Measurements from ENCODE around the gene ANKH.

Gene ANKH

GRCh38 chr5:14750712-14751111 lies 120.9 kb downstream of the ANKH start:
- no peaks in the 10 kb centered on the region for H3K9me3 ChIP-seq (ENCODE audit: control insufficient read depth, insufficient read depth, low read length)
- peaks cover 10% of the 10 kb centered on the region for H3K4me1 ChIP-seq (ENCODE audit: insufficient read depth, low read length)
- no peak overlapping the region for H3K9ac ChIP-seq (ENCODE audit: low read depth, low read length)
- H3K36me3 ChIP-seq (ENCODE audit: insufficient read depth, low read length), result no peaks in the 10 kb centered on the region

- Histone ChIP-seq H3K4me1 (ENCODE audit: insufficient read depth, low read length) (peaks cover 10% of the 10 kb centered on the region), H3K9ac (ENCODE audit: low read depth, low read length) (no peak overlapping the region), H3K36me3 (ENCODE audit: insufficient read depth, low read length) (no peaks in the 10 kb centered on the region), H3K9me3 (ENCODE audit: control insufficient read depth, insufficient read depth, low read length) (no peaks in the 10 kb centered on the region)
These were observed 121.9 kb downstream of the ANKH start for GRCh38 chr5:14749579-14750101.

GRCh38 chr5:14748180-14748900 lies 123.2 kb downstream of the ANKH start:
- Histone ChIP-seq H3K4me1 (ENCODE audit: insufficient read depth, low read length) (peaks cover 10% of the 10 kb centered on the region), H3K9ac (ENCODE audit: low read depth, low read length) (no peak overlapping the region), H3K9me3 (ENCODE audit: control insufficient read depth, insufficient read depth, low read length) (no peaks in the 10 kb centered on the region), H3K36me3 (ENCODE audit: insufficient read depth, low read length) (no peaks in the 10 kb centered on the region)

DNA sequence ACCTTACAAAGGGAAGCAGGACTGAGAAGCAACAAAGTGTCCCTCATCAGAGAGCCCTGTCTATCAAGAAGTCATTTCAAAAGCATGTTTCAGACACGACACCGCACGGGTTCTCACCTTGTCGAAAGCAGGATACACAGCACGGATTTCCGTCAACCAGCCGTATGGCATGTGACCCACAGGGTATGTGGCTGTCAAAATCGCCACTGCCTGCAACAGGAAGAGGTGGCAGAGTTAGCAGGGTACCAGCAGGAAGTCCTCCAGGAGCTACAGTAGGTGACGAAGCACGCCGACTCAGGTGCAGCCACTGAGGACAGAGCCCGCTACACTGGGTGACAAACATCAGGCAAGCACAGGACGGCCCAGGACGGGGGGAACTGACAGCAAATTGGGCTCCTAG lies 125.8 kb downstream of the ANKH start:
- Histone ChIP-seq H3K9me3 (ENCODE audit: control insufficient read depth, insufficient read depth, low read length) (no peaks in the 10 kb centered on the region), H3K36me3 (ENCODE audit: insufficient read depth, low read length) (no peaks in the 10 kb centered on the region), H3K4me1 (ENCODE audit: insufficient read depth, low read length) (0 out of 2 replicates have a peak, but pooled peaks cover 10% of the 10 kb centered on the region), H3K9ac (ENCODE audit: low read depth, low read length) (no peak overlapping the region)

- no peaks in the 10 kb centered on the region for H3K36me3 ChIP-seq (ENCODE audit: insufficient read depth, low read length)
- H3K4me1 ChIP-seq (ENCODE audit: insufficient read depth, low read length), result 0 out of 2 replicates have a peak, but pooled peaks cover 10% of the 10 kb centered on the region
- no peak overlapping the region for H3K9ac ChIP-seq (ENCODE audit: low read depth, low read length)
- H3K9me3 ChIP-seq (ENCODE audit: control insufficient read depth, insufficient read depth, low read length), result no peaks in the 10 kb centered on the region
These were observed 126.4 kb downstream of the ANKH start for GRCh38 chr5:14745188-14745563.

DNA sequence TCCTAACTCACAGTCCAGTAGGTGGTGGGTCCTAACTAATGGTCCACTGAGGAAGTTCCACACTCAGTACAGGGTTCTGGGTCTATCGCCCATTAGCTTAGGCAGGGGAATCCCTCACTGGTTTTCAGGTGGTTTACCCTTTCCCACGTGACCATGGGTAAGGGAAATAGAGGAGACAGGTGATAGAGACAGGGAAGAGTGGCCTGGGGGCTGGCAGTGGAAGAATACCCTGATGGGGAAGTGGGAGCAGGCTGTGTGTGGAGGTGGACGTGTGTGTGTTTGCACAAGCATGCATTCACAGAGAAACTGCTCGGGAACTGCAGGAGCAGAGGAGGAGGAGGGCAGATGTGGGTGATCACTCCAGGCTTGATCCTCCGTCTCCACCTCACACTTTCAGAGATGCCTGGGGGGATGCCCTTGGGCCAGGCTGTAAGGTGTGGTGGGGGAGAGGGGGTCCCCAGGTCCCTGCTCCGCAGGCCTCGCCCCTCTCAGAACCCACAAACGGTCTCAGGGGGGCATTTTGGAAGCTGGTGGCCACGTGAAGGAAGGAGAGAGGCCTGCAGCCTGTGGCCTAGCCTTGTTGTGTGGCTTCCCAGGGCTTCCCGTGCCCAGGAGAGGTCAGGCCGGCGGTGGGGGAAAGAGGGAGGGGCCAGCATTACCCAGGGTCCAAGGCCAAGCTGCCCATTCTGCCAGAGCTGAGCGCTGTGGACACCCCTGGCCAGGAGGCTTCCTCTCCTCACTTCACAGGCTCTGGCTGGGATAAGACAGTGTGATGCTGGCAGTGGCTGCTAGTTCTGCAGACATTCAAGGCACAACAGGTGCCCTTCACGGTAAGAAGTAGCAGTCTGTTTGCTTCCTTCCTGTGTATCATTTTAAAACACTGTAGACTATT lies 127.0 kb downstream of the ANKH start:
- H3K4me1 ChIP-seq (ENCODE audit: insufficient read depth, low read length), result 0 out of 2 replicates have a peak, but pooled peaks cover 10% of the 10 kb centered on the region
- no peaks in the 10 kb centered on the region for H3K9me3 ChIP-seq (ENCODE audit: control insufficient read depth, insufficient read depth, low read length)

DNA sequence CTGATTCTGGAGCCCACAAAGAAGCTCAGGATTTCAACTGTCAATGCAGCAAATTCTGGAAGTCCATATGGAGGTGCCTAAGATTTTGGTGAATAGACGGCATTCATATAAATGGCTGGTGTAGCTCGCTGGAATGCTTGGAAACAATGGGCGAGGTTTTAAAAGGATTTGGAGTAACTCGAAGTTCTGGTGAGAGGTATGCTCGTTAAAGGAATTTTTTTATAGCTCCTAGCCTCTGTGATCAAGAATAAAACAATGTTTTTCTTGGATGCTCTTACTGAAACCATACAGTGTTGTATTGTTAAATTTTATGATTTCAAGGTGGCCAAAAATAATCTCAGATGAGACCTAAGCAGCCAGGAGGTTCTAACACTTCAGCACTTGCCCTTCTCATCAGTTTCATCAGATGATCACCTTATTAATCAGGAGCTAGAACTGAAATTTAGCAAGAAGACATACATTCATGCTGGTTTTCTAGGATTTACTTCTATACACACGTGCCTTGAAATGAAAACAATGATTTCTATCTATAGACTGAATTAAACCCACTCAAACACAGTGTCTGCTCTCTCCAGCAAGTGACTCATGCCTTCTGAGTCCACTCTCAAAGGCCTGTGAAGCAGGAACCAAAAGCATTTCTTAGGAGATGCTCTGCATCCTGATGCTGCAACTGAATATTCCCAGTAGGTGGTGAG lies 127.8 kb downstream of the ANKH start:
- H3K4me1 ChIP-seq (ENCODE audit: insufficient read depth, low read length), result 0 out of 2 replicates have a peak, but pooled peaks cover 10% of the 10 kb centered on the region
- H3K36me3 ChIP-seq (ENCODE audit: insufficient read depth, low read length), result no peaks in the 10 kb centered on the region
- no peak overlapping the region for H3K9ac ChIP-seq (ENCODE audit: low read depth, low read length)
- no peaks in the 10 kb centered on the region for H3K9me3 ChIP-seq (ENCODE audit: control insufficient read depth, insufficient read depth, low read length)

More for the DNA sequence above, 127.0 kb downstream of the ANKH start:
- Histone ChIP-seq H3K36me3 (ENCODE audit: insufficient read depth, low read length) (no peaks in the 10 kb centered on the region), H3K9ac (ENCODE audit: low read depth, low read length) (no peak overlapping the region)

- Histone ChIP-seq H3K9me3 (ENCODE audit: control insufficient read depth, insufficient read depth, low read length) (no peaks in the 10 kb centered on the region), H3K4me1 (ENCODE audit: insufficient read depth, low read length) (0 out of 2 replicates have a peak, but pooled peaks cover 10% of the 10 kb centered on the region), H3K36me3 (ENCODE audit: insufficient read depth, low read length) (no peaks in the 10 kb centered on the region), H3K9ac (ENCODE audit: low read depth, low read length) (no peak overlapping the region)
These were observed 129.1 kb downstream of the ANKH start for GRCh38 chr5:14742498-14742897.

DNA sequence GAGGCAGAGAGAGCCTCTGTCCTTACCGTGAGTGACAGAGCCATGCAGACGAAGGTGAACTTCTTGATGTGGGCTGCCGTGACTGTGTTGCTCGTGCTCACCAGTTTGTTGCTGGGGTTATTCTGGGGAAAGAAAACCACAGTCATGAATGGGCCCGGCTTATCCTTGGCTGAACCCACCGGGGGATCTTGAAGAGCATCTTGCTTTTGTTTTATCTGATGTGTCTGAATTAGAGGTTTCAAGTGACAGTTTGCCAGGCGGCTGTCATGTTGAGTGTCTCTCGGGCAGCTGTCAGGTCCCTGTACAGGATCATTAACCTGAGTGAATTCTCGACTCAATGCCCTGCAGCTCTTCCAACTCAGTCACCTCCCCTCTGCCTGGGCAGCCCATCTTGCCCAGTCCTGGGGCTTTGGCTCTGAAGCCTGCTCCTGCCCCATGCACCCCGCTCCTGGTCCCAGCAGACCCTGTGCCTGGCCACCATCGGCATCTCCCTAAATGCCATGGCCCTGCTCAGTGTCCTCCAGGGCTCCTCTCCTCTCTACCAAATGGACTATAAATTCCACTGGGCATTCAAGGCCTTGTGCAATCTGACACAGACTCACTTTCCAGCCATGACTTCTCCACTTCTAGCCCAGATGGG lies 129.7 kb downstream of the ANKH start:
- no peaks in the 10 kb centered on the region for H3K9me3 ChIP-seq (ENCODE audit: control insufficient read depth, insufficient read depth, low read length)
- H3K4me1 ChIP-seq (ENCODE audit: insufficient read depth, low read length), result 0 out of 2 replicates have a peak, but pooled peaks cover 10% of the 10 kb centered on the region
- H3K36me3 ChIP-seq (ENCODE audit: insufficient read depth, low read length), result no peaks in the 10 kb centered on the region
- H3K9ac ChIP-seq (ENCODE audit: low read depth, low read length), result no peak overlapping the region

DNA sequence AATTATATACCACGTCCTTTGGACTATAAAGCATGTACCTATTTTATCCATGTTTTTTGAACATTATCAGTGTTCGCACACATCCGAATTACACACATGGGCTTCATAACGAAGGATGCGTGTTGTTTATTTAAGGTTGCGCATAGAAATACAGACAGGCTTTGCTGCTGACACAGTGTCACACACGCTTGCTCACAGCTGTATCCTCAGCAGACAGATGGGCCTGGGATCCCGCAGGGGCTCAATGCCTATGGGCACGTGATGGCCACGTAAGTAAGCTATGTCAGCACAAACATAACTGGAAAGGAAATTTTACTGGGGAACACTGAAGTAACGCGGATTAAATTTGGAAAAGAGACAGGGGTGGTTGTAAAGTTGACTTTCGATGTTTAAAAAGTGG lies 130.4 kb downstream of the ANKH start:
- H3K9ac ChIP-seq (ENCODE audit: low read depth, low read length), result no peak overlapping the region
- 0 out of 2 replicates have a peak, but pooled peaks cover 10% of the 10 kb centered on the region for H3K4me1 ChIP-seq (ENCODE audit: insufficient read depth, low read length)
- no peaks in the 10 kb centered on the region for H3K36me3 ChIP-seq (ENCODE audit: insufficient read depth, low read length)
- H3K9me3 ChIP-seq (ENCODE audit: control insufficient read depth, insufficient read depth, low read length), result no peaks in the 10 kb centered on the region

DNA sequence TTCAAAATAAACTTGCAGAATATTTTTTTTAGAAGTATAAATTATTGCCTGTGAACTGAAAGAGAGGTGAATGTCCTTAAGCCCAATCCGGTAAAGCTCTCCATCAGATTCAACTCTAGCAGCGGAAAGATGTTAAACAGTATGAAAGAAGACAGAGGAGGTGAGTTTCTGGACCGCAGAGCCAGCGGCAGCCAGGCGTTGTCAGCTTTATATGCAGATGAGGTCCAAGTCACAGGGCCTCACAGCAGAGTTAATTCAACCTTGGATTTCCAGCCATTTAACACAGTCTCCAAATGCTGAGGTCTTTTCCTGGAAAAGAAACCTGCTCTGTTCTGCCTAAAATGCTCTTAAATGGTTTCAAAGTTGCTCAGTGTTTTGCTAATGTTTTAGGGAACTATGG lies 131.6 kb downstream of the ANKH start:
- Histone ChIP-seq H3K9me3 (ENCODE audit: control insufficient read depth, insufficient read depth, low read length) (no peaks in the 10 kb centered on the region), H3K9ac (ENCODE audit: low read depth, low read length) (no peak overlapping the region), H3K4me1 (ENCODE audit: insufficient read depth, low read length) (0 out of 2 replicates have a peak, but pooled peaks cover 10% of the 10 kb centered on the region), H3K36me3 (ENCODE audit: insufficient read depth, low read length) (no peaks in the 10 kb centered on the region)

DNA sequence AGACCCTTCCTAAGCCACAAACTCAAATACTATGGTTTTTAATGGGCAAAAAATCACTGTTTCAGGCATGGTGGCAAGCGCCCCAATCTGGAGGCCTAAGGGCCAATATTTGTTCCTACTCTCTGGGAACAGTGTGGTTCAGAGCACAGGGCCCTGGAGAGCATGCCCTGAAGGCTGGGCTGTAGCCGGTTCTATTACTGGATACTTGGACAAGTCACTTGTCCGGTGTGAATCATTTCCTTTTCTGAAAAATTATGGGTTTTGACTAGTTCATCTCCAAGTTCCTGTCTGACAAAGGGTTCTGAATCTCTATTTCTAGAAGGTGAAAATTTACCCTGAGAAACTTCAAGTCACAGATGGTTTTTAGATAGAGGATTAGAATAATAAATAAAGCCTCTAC lies 132.0 kb downstream of the ANKH start:
- Histone ChIP-seq H3K36me3 (ENCODE audit: insufficient read depth, low read length) (no peaks in the 10 kb centered on the region), H3K9me3 (ENCODE audit: control insufficient read depth, insufficient read depth, low read length) (no peaks in the 10 kb centered on the region), H3K9ac (ENCODE audit: low read depth, low read length) (no peak overlapping the region), H3K4me1 (ENCODE audit: insufficient read depth, low read length) (0 out of 2 replicates have a peak, but pooled peaks cover 10% of the 10 kb centered on the region)

DNA sequence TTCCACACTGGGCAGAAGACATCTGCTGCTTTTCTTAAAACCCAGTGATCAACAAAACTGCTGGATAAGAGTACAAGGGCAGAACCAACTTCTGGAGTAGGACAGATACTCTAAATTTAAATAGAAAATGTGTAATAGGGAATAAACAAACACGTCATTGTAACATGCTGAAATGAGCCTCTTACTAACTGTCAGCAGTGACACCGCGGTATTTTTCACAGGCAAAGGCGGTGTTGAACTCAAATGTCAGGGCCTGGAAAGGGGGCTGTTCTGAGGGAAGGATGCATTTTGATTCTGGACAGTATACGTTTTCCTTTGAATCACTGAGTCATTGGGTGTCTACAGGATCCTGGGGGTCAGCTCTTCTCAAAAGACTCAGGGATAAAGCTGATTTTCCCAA lies 133.5 kb downstream of the ANKH start:
- Histone ChIP-seq H3K9me3 (ENCODE audit: control insufficient read depth, insufficient read depth, low read length) (no peaks in the 10 kb centered on the region), H3K4me1 (ENCODE audit: insufficient read depth, low read length) (0 out of 2 replicates have a peak, but pooled peaks cover 10% of the 10 kb centered on the region), H3K9ac (ENCODE audit: low read depth, low read length) (no peak overlapping the region), H3K36me3 (ENCODE audit: insufficient read depth, low read length) (no peaks in the 10 kb centered on the region)

DNA sequence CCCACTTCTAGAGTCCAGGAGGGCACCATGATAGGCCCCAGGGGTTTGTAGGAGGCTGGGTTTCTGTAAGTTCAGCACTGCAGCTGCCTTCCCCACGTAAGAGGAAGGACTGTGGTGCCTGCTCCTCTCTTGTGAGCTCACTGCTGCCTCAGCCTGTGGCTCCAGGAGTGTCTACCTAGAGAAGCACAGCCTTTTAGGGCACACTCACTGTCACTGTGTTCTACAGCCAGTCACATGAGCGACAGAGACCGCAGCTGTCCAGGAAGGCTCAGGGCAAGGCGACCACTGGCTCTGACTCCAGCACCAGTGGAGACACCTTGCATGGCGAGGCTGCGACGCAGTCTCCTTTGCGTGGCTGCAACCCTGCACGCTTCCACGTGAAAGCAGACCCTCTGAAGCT lies 134.3 kb downstream of the ANKH start:
- H3K4me1 ChIP-seq (ENCODE audit: insufficient read depth, low read length), result 0 out of 2 replicates have a peak, but pooled peaks cover 10% of the 10 kb centered on the region

More for the DNA sequence above, 134.3 kb downstream of the ANKH start:
- Histone ChIP-seq H3K9me3 (ENCODE audit: control insufficient read depth, insufficient read depth, low read length) (no peaks in the 10 kb centered on the region), H3K9ac (ENCODE audit: low read depth, low read length) (no peak overlapping the region), H3K36me3 (ENCODE audit: insufficient read depth, low read length) (no peaks in the 10 kb centered on the region)
